Stimulated activated naive CD4-positive, alpha-beta T cell treated with Interleukin-2 at 50 U/mL for 16 hours (primary cell): ENCODE results near the gene PRR13.
"Not testable (repeated sequence)": the region's sequence is repeated elsewhere in the genome, so short reads cannot be mapped to it uniquely, and the experiment has no call there.

Experiments
- DNase-seq: peaks from one replicate; lab custom pipeline; 2025; lab: John Stamatoyannopoulos, UW

Gene PRR13

GRCh38 chr12:53472056-53472582, 30.6 kb downstream of the PRR13 start:
- DNase-seq = no peak

DNA sequence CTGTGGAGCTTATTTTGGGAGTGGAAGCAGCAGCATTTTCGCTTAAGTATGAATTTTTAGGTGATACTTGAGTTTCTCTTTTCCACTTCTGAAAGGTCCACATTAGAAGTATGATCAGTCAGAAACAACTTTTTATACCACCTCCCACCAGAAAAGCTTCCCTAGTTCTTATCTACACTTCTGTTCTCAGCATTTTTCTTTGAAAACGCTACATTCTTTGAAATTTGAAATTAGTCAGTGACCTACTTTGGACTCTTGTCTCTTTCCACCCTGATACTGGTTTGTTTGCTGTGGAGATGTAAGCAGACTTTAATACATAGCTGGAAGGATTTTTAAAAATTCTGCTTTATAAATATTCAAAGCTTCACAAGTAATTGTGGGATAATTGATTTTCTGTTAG, 32.5 kb downstream of the PRR13 start:
- no peak for DNase-seq

- no peak for DNase-seq
Measured at GRCh38 chr12:53474819-53475218, 33.3 kb downstream of the PRR13 start.

- DNase-seq = no peak
Measured at GRCh38 chr12:53476769-53477209, 35.3 kb downstream of the PRR13 start.

GRCh38 chr12:53478865-53479264, 37.3 kb downstream of the PRR13 start:
- no peak for DNase-seq

DNA sequence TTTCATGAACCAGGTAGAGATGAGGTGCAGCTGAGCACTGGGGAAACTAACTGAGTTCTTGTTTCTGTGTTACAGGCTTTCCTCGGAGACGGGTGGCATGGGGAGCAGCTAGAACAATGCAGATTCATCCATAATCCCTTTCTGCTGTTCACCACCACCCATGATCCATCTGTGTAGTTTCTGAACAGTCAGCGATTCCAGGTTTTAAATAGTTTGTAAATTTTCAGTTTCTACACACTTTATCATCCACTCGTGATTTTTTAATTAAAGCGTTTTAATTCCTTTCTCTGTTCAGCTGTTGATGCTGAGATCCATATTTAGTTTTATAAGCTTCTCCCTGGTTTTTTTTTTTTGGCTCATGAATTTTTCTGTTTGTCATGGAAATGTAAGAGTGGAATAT, 37.8 kb downstream of the PRR13 start:
- no peak for DNase-seq

DNA sequence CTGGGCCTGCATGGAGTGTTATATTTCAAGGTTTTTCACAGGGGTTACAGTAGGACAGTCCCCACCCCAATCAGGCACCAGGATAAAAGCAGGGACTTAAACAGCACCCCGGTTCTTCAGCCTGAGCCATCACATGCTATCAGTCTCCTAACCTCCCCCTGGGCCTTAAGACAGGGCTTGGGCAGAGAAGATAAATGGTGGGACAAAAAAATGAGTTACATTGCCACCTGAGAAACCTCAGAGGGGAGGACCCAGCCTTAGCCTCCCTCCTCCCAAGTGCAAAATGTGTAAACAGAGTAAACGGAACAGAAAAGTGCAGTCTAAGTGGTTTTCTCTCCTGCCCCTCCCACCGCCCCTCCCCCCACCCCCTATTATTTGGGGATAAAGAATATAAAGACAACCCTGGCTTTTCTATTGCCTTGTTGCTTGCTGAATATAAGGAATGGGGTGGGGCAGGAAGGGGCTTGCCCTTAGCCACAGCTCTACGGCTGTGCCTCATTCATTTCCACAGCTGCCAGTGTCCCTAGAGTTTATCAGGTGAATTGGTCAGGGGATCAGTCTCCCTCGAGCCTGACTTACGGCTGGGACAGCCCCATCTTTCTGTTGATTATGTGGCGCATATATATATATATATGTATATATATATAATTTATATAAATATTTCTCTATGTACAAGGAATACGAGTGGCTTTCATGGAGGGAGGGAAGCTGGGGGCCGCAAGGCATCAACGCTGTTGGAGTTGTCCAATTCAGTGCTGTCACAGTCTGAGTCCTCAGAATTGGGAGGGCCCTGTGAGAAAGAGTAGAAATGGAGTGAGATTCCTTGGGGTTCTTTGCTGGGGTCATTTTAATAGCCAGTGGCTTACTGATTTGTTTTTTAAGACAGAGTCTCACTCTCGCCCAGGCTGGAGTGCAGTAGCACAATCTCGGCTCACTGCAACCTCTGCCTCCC, 39.2 kb downstream of the PRR13 start:
- DNase-seq = no peak

GRCh38 chr12:53481458-53481857, 39.9 kb downstream of the PRR13 start:
- DNase-seq = not testable (repeated sequence)

- no peak for DNase-seq
Measured at GRCh38 chr12:53481939-53482586, 40.5 kb downstream of the PRR13 start.

- DNase-seq = no peak
Measured at GRCh38 chr12:53482626-53483168, 41.2 kb downstream of the PRR13 start.

GRCh38 chr12:53483225-53483978, 41.9 kb downstream of the PRR13 start:
- no peak for DNase-seq

DNA sequence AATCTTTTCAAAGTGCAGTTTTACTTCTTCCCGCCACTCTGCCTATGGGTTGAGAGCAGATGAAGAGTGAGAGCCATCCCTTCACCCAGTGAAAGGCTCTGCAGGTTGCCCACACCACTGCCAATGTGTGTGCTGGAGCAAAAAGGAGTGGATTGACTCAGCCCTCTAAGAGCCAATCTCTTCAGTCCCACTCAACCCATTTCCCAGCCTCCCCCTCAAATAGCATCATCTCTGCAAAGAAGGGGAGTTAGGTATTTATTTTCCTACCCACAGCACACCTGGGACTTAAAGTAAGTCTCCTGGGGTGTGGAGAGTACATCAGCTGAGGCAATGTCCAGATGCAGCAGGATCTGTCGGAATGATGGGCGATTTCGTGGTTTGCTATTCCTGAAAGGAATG, 42.4 kb downstream of the PRR13 start:
- DNase-seq = no peak

DNA sequence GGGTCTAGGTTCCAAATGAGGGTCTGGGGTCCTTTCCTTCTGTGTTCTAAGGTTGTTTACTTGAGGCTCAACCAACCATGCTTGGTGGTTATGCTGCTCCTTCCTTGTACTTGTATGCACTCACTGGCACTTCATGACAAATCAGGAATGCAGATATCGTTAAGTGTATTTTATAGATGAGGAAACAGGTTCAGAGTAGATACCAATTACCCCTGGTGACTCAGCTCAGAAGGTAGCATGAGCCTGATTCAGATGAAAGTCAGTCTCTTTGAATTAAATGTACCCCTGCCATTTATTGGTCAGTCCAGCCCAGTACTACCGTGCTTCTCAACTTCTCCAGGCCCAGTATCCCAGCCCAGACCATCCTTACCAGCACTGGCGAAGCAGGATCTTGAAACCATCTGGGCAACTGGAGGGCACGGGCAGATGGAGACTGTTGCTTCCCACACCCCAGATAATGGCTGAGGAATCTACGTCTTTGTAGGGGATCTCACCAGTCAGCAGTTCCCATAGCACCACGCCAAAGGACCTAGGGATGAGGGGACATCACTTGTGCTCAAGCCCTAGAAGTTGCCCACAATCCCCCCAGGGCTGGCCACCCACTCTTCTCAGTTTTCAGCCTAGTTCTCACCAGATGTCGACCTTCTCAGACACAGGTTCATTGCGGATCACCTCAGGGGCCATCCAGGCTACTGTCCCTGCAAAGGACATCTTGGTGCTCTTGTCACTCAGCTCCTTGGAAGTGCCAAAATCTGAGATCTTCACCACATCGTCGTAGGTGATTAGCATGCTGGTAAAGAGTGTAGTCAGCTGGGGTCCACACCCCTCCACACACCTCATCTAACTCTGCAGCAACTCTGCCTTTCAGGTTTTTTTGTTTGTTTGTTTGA, 43.4 kb downstream of the PRR13 start:
- DNase-seq = no peak

DNA sequence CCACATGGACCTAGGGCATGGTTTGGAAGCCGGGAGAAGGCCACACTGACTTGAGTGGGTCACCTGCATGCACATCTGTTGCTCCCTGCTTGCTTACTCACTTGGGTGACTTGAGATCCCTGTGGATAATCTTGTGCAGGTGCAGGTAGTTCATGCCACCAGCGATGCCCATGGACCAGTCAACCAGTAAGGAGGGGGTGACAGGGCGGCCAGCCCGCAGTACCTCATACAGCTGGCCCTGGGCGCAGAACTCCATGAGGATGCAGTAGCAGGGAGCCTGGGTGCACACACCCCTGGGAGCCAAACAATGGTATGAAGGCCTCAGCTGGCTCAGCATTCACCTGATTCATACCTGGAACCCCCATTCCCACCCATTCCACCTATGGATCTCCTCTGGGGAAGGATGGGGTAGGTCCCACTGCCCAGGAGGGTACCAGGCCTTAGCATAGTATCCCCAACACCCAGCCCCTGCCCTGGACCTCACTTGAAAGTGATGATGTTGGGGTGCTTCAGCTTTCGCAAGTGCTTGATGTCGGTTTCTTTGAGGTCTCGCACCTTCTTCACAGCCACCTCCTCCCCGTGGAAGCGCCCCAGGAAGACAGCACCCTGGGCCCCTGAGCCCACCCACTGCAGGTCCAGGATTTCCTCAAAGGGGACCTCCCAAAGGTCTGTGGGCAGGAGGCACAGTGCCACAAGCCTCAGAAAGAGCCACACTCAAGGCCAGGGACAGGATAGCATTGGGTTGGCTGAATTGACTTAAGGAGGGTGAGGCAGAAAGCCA, 44.6 kb downstream of the PRR13 start:
- DNase-seq = no peak

- DNase-seq = no peak
Measured at GRCh38 chr12:53486736-53487487, 45.4 kb downstream of the PRR13 start.

DNA sequence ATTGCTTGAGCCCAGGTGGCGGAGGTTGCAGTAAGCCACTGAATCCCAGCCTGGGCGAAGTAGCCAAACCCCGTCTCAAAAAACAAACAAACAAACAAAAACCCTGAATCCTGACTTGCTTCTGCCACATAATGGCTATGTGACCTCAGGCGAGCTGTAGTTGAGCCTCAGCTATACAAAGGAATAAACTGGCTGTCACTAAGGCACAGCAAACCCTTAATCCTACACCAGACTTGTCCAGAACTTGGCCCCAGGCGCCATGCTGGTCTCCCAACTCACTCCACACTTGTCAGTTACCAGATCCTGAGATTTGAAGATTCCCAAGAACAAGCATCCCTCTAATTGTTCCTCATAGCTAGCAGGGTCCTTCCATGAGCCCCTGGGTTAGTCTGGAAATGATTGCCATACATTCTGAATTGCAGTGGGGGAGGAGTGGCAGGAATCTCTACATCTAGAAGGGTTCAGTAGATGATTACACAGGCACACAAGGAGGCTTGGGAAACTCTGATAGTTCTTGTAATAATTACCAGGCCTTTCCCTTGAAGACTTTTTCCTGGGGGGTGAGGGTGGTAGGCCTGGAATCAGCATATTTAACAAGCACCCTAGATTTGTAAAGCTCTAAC, 47.8 kb downstream of the PRR13 start:
- no peak for DNase-seq

- no peak for DNase-seq
Measured at GRCh38 chr12:53492188-53492587, 50.7 kb downstream of the PRR13 start.

- peak; percentile 82 for DNase-seq
Measured at GRCh38 chr12:53492830-53493609, 51.5 kb downstream of the PRR13 start.
